NB4 (cell line): ENCODE data around the gene FLRT2.

Experiments used
- CTCF ChIP-seq: IDR thresholded peaks from one replicate; pipeline ENCODE4 v1.5.1; 2012; ENCODE audit warnings: low read depth, low read length
- POLR2A ChIP-seq: IDR thresholded peaks from 2 replicates; pipeline ENCODE4 v1.6.1; 2011; ENCODE audit warnings: mild to moderate bottlenecking; ENCODE audit not compliant: insufficient read length; ENCODE audit errors: extremely low read depth

- TF ChIP-seq CTCF (no peak), POLR2A (no peak)
Observed at GRCh38 chr14:85581691-85582090, 51.7 kb downstream of the FLRT2 start.
